Measurements from ENCODE around the gene STRA8. TPM values are rescaled to one million over a fixed set of nuclear protein-coding genes. Genes with fewer than 3 reads are reported as not detected.

STRA8 gene
- total and polyA plus RNA-seq, 2 of the 13 experiments (the other 11 are each of a cell fraction or from before 2014, with no cell fraction given) = not detected

- Histone ChIP-seq H4K20me1 (ENCODE audit: insufficient read depth, low read length) (no peaks in the 10 kb centered on the region), H3K36me3 (replicated peaks in 1 of 2; ENCODE audit: control insufficient read depth in 1 of 2, insufficient read depth in 2 of 2, low read length in 2 of 2) (peaks cover 10 to 57% of the 10 kb centered on the region in 2 experiments), H3K9ac (ENCODE audit: insufficient read depth, low read depth, low read length) (no peak overlapping the region), H3K79me2 (ENCODE audit: insufficient read depth, low read length) (no peaks in the 10 kb centered on the region), H3K27me3 (ENCODE audit: control insufficient read depth in 1 of 2, insufficient read depth in 2 of 2, low read length in 2 of 2) (no peaks in the 10 kb centered on the region), H2AFZ (ENCODE audit: low read length) (no peak overlapping the region), H3K4me1 (ENCODE audit: insufficient read depth, low read length) (no peaks in the 10 kb centered on the region), H3K4me3 (replicated peaks in 1 of 3; ENCODE audit: insufficient read depth in 1 of 3, low read depth in 2 of 3, low read length in 3 of 3) (no peak overlapping the region), H3K9me3 (ENCODE audit: low read length) (peaks cover 6% of the 10 kb centered on the region), H3K27ac (ENCODE audit: extremely low read length, insufficient read depth, low read length) (no peak overlapping the region), H3K4me2 (ENCODE audit: low read depth, low read length) (no peak overlapping the region)
- ChIA-PET CTCF (ENCODE audit: low intra/inter-chr PET ratio, low total read pairs) (no interaction called here), POLR2A (no interaction called here)
- intact Hi-C loops (cut with micrococcal nuclease; ENCODE audit: unreplicated experiment) = no loop called here
- whole genome bisulfite sequencing (ENCODE audit: low lambda C conversion rate) = 100% methylated on average over 3 of the region's 3 CpGs
- FAIRE-seq (no peak), ATAC-seq (no peak), DNase-seq (ENCODE audit: low spot score) (no peak)
- BruUV-seq (replicated peaks) = no TSS peak
- in situ Hi-C loops (cut with HindIII; ENCODE audit: extremely low pct_ligation_motif_present, low pct_unique_long_range_greater_than_20kb) = no loop called here
- TF ChIP-seq ZBTB8A (CRISPR knock-in tag; IDR thresholded peaks at IDR 0.05; ENCODE audit: borderline replicate concordance, low read depth) = no peak
- no peak for TF ChIP-seq PHF21A (CRISPR knock-in tag; IDR thresholded peaks at IDR 0.05)
- TF ChIP-seq PTBP1 (IDR thresholded peaks at IDR 0.05; ENCODE audit: low read depth, low read length, poor library complexity, severe bottlenecking) = no peak
- TF ChIP-seq TEAD3 (CRISPR knock-in tag; optimal IDR thresholded peaks at IDR 0.05; ENCODE audit: borderline replicate concordance) = no peak
- no peak for TF ChIP-seq ZNF354B (CRISPR knock-in tag; IDR thresholded peaks at IDR 0.05)
- no peak for TF ChIP-seq CC2D1A (CRISPR knock-in tag; IDR thresholded peaks at IDR 0.05)
- TF ChIP-seq MAFF (IDR thresholded peaks at IDR 0.05; ENCODE audit: low read depth, low read length) = no peak
These were observed 47.4 kb upstream of the STRA8 start for GRCh38 chr7:135186261-135186540.

GRCh38 chr7:135186841-135187253, 46.8 kb upstream of the STRA8 start:
- Histone ChIP-seq H4K20me1 (ENCODE audit: insufficient read depth, low read length) (no peaks in the 10 kb centered on the region), H3K9me3 (ENCODE audit: low read length) (no peaks in the 10 kb centered on the region; the same call in 1 of the 2 replicates), H3K4me2 (ENCODE audit: low read depth, low read length) (no peak overlapping the region), H3K27me3 (ENCODE audit: control insufficient read depth in 1 of 2, insufficient read depth in 2 of 2, low read length in 2 of 2) (no peaks in the 10 kb centered on the region), H3K36me3 (replicated peaks in 1 of 2; ENCODE audit: control insufficient read depth in 1 of 2, insufficient read depth in 2 of 2, low read length in 2 of 2) (peaks cover 7 to 51% of the 10 kb centered on the region in 2 experiments), H3K9ac (ENCODE audit: insufficient read depth, low read depth, low read length) (no peak overlapping the region), H3K4me3 (replicated peaks in 1 of 3; ENCODE audit: insufficient read depth in 1 of 3, low read depth in 2 of 3, low read length in 3 of 3) (no peak overlapping the region), H3K79me2 (ENCODE audit: insufficient read depth, low read length) (no peaks in the 10 kb centered on the region), H3K4me1 (ENCODE audit: insufficient read depth, low read length) (no peaks in the 10 kb centered on the region), H3K27ac (ENCODE audit: extremely low read length, insufficient read depth, low read length) (no peak overlapping the region), H2AFZ (ENCODE audit: low read length) (no peak overlapping the region)
- in situ Hi-C loops (cut with HindIII; ENCODE audit: extremely low pct_ligation_motif_present, low pct_unique_long_range_greater_than_20kb) = no loop called here
- ChIA-PET POLR2A (no interaction called here), CTCF (ENCODE audit: low intra/inter-chr PET ratio, low total read pairs) (no interaction called here)
- ATAC-seq (no peak), DNase-seq (ENCODE audit: low spot score) (no peak), FAIRE-seq (no peak)
- BruUV-seq (replicated peaks) = no TSS peak
- intact Hi-C loops (cut with micrococcal nuclease; ENCODE audit: unreplicated experiment) = no loop called here
- no CpG with 5 or more reads among the region's 12 CpGs for WGBS (ENCODE audit: low lambda C conversion rate)
- TF ChIP-seq WIZ (CRISPR knock-in tag; IDR thresholded peaks at IDR 0.05) = no peak
- no peak for TF ChIP-seq ZNF235 (CRISPR knock-in tag; IDR thresholded peaks at IDR 0.05; ENCODE audit: borderline replicate concordance)
- no peak for TF ChIP-seq NFE2L2 (IDR thresholded peaks at IDR 0.05; ENCODE audit: low read length)
- no peak for TF ChIP-seq HMG20B (CRISPR knock-in tag; conservative IDR thresholded peaks at IDR 0.05)
- TF ChIP-seq RERE (CRISPR knock-in tag; IDR thresholded peaks at IDR 0.05; ENCODE audit: low read depth) = no peak
- TF ChIP-seq BRF2 (CRISPR knock-in tag; IDR thresholded peaks at IDR 0.05) = no peak
- no peak for TF ChIP-seq SCMH1 (CRISPR knock-in tag; IDR thresholded peaks at IDR 0.05; ENCODE audit: borderline replicate concordance)
- TF ChIP-seq SRF (IDR thresholded peaks at IDR 0.05; ENCODE audit: low read depth, low read length) = no peak
